Limb (tissue), 2 donors: ENCODE results near the gene RPS6KA2.

ENCODE experiments used
- DNase-seq, 2 donors: peaks; one replicate each; pipeline ENCODE4 v3.0.0-alpha.2; 2016; ENCODE audit errors: extremely low spot score in 2 of 2

RPS6KA2 gene

DNA sequence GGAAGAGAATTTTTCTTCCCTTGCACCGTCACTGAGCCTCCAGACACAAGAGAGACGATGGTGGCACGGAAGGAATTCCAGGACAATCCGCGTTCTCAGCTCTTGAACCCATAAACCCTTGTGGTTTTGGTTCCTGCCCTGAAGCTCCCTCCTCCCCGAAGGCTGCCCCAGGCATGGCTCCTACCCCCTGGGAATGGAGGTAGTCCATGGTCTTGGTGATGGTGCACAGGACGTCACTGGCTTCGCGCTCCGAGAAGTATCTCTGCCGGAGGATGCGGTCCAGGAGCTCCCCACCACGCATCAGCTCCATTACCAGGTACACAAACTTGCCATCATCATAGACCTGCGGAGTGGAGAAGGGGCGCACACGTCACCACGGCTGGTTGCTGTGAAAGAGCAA lies 196.8 kb downstream of the RPS6KA2 start:
- DNase-seq = no peak

DNA sequence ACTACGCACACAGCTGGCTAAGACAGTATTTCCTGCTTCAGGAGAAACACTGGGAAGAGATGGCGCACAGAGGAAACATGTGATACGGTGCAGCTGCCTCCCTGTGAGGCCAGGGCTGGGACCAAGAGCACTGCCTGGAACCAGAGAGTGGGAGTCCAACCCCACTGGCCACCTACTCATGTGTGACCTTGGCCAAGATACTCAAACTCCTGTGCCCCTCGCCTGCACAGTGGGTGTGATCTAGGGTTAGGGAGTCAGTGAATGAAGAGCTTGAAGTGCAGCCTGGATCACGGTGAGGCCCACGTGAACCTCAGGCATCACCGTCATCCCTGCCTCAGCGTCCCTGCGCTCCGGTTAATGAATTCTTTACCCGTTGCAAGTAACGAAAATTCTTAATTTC lies 202.6 kb downstream of the RPS6KA2 start:
- no peak for DNase-seq

DNA sequence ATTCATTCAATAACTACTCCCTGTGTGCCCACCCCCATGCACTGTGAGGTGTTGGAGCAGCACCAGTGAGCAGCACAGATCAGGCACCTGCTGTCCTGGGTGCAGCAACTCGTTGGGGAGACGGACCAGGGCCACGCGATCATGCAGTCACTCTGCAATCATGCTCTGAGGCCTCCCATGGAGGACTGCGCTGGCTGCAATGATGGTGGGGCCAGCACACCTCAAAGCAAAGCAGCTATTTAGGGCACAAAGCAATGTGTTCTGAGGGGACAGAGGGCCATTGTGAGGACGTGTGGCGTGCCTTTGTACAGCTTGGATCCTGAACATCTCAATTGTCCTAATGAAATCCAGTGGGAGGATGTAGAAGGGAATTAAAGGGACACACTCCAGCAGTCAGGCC lies 203.3 kb downstream of the RPS6KA2 start:
- DNase-seq = no peak

DNA sequence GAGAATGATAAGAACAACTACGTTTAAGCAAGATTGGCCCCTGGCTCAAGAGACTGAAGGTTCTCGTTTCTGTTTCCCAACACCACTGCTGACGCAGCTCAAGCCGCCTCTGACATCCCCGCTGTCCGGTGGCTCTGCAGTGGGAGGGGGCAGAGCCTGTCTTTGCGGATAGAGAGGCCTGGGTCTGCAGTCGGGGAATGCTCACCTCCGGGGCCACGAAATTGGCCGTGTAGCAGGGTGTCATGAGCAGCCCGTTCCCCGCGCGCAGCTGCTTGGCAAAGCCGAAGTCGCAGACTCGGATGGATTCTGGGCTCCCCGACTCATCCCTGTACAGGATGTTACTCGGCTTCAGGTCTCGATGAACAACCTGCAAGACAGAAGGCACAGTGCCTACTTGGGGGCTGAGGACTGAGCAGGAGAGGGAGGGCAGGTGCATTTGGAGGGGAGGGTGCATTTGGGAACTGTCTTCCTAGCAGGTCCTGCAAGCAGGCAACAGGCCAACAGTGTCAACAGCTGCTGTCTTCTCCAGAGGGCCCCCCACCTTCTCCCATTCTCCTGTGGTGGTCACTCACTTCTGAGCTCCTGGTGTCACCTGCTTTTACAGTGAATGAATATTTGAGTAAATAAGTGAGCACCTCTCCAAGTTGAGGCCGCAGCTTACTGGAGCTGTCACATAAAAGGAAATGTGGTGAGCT lies 203.9 kb downstream of the RPS6KA2 start:
- no peak for DNase-seq

DNA sequence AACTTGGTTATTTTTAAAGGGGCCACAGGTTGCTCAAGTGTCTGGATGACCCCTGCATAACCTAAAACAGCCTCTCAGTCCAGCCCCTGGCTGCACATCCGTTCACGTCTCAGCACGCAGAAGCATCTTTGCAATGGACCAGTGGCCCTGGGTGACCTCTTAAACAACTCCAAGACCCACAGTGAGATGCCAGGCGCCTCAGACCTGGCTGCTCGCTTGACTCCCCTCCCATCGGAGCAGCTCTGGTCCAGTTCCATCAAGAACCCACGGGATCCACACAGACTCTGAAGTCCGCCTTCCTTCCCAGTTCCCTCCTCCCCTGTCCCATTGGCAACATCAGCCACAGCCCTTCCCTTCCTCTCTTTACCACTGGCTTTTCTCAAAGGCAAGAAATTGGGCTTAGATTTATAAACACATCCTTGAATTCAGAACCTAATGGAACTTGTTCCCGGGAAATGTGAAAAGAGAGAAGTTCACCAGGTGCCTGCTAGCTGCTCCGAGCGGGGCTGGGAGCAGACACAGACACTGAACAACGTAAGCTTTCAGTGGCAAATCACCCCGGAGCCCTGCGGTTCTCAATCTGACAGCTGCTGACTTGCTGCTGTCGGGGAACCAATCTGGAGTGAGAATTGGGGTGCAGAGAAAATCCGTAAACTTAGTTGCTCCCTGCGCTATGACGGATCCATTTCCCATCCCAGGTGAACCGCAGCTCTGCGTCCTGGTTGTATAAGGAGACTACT lies 204.7 kb downstream of the RPS6KA2 start:
- DNase-seq = no peak

DNA sequence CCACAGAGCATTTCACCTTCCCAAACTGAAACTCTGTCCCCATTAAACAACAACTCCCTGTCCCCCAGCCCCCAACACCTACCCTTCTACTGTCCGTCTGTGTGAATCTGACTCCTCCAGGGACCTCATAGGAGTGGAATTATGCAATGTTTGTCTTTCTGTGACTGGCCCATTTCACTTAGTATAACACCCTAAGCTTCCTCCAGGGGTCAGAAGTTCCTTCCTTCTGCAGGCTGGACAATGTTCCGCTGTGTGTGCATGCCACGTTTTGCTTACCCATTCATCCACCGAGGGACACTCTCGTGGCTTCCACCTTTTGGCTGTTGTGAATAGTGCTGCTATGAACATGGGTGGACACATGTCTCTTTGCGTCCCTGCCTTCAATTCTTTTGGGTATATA lies 206.7 kb downstream of the RPS6KA2 start:
- DNase-seq = no peak

DNA sequence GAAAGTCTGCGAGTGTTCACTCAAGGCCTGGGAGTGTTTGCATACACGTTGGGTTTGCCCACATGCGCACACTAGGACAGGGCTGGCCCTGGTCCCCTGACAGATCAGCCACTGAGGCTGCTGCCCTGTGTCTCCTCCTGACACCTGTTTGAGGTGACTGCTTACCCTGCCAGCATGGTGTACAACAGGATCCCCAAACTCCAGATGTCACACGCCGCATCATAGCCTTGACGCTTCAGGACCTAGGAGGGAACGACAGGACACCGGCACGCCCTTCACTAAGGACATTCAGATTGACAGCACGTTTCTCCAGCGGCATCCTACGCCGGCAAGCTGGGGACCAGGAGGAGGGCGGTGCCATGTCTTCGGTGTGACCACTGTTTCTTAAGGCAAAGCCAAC lies 207.3 kb downstream of the RPS6KA2 start:
- DNase-seq = no peak

DNA sequence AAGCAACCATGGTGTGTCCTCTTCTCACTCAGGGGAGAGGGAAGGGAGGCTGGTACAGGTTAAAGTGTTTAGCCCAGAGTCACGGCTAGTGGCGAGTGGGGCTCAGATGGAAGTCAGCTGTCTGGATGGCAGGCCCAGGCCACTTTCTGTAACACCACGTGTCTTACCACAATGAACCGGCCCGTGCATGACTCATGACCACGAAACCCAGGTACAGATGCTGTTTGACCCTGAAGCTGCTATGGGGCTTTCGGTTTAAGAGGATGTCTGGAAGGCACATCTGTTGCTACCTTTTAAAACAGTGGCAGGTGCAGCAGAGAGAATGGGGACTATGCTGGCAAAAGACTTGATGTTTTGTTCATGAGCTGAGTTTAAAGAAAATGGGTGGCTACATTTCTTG lies 207.8 kb downstream of the RPS6KA2 start:
- DNase-seq = no peak

DNA sequence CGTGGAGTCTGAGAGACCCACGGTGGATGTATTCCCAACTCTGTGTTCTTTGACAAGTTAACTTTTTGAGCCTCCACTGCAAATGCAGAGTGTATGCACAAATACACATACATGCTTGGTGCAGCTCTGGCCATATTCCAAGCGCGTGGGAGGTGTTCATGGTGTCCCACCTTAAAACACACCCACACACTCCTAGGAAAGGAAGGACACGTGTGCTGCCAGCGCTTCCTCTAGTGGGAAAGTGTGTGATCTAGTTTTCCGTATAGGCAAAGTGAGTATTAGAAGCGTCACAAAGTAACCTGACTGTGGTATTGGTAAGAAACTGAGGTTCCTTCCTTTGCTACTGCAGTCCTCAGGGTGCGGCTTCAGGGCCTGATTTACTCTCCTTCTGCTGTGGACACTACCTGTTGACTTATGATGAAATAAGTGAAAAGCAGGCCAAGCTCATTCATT lies 208.3 kb downstream of the RPS6KA2 start:
- no peak for DNase-seq

DNA sequence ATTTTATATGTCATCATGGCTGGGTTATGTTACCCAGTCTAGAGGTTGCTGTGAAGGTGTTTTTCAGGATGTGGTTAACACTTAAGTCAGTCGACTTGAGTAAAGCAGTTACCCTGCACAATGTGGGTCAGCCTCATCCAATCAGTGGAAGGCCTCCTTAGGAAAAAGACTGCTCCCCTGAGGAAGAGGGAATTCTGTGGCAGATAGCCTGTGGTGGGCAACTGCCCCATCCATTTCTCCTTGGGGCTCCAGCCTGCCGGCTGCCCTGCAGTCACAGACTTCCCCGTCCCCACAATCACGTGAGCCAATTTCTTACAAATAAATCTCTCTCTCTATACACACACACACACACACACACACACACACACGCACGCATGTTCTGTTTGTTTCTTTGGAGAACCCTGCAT lies 209.8 kb downstream of the RPS6KA2 start:
- no peak for DNase-seq

DNA sequence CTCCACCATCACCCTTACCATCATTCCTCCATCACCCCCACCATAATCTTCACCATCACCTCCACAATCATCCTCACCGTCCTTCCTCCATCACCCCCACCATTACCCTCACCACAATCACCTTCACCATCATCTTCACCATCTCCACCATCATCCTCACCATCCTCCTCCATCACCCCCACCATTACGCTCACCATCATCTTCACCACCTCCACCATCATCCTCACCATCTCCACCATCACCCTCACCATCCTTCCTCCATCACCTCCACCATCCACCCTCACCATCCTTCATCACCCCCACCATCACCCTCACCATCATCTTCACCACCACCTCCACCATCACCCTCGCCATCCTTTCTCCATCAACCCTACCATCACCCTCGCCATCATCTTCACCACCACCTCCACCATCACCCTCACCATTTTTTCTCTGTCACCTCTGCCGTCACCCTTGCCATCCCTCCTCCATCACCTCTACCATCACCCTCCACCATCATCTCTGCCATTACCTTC lies 211.2 kb downstream of the RPS6KA2 start:
- DNase-seq = no peak

DNA sequence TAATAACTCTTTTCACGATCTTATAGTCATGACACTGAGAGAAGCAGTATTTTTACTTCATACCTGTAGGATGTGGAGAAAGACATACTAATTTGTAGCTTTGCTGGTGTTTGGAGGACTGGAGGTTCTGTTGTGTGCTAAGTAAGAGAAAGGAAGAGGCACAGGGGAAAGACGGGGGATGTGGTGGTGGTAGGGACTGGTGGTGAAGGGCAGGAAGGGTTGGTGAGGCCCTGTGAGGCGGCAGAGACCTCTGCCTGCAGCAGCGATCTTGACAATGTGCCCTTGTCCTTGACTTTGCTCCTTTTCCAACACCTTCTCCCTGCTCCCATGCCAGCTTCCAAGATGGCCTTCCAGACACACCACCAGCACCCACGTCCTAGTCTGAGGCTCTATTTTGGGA lies 211.7 kb downstream of the RPS6KA2 start:
- DNase-seq = no peak

DNA sequence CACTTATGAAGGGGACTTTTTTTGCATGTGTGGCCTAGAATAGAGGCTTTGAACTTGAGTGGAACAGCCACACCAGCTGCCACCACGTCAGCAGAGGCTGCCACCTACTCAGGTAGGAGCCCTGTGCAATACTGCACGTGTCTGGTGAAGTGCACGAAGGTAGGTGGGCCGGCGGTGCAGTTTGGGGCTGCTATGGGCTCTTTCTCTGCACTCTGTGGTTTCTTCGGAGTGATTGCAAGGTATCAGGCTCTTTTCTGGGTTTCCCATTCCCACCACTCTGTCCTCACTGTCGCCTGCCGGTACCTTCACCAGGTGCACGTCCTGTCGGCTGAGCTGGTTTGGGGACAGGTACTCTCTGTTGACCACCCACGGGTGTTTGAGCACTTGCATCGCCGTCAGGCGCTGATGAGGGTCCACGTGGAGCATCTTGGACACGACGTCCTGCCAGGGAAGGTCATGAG lies 213.5 kb downstream of the RPS6KA2 start:
- DNase-seq = no peak

DNA sequence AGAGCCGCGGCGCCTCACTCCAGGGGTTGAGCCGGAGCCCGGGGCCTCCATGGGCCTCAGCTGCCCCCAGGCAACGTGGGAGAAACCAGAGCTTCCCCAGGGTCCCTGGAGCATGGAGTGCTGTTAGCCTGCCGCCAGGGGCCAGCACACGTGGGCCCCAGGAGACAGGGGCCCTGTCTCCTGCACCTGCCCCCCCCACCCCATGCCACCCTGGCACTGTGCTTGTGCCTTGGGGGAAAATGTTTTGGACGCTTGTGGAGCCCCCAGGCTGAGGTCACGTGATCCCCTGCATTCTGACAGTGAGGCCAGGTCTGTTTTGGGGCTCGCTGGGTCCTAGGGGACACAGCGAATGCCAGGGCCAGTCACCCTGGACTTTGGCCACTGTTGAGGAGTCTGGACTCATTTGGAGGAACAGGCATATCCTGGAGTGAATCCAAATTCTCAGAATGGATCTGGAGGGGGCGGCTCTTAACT lies 214.1 kb downstream of the RPS6KA2 start:
- no peak for DNase-seq

DNA sequence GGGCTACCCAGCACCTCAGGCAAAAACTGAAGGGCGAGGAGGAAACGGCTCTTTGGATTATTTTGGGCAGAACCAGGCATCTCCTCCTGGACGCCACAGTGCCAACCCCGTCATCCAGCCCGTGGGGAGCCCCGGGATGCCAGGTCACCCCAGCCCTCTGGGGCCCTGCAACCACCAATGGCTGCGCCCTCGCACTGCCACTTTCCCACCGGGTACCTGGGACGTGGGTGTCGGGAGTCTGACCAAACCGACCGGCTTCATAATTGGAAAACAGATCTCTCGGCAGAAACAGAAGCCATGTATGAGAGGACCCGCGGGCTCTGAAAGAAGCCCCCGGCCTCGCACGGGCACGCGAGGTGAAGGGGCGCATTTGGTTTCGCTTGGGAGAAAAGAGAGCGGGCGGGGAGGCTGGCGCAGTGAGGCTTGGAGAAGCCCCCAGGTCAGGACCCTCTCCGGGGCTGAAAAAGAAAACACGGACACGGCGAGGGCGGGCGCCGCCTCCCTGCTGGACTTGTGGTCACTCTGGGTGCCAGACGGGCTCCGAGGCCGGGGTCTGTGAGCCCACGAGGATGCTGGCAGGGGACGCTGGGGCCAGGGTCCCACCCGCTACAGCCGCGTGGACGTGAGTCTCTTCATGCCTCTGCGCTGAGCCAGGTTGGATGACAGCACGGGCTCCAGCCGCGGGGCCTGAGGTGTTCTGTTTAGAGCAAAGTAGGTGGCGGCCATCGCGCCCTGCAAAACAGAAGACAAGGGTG lies 214.7 kb downstream of the RPS6KA2 start:
- no peak for DNase-seq

DNA sequence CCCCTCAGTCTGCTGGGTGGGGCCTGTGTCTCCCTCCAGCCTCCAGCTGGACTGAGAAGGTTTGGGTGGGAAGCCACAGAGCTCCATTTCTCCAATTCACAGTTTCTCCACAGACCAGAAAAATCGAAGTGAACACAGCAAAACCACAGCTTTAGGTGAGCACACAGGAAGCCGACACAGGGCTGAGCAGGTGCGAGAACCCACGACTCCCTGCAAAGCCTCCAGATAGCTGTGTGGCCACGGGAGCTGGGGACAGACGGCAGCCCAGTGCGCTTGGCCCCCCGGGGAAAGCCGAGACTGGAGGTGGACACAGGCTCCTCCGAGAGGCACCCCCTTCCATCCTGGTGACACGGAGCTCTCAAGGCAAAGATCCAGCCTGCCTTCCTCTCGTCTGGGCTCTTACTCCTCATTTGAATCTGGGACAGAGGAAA lies 215.3 kb downstream of the RPS6KA2 start:
- no peak for DNase-seq

DNA sequence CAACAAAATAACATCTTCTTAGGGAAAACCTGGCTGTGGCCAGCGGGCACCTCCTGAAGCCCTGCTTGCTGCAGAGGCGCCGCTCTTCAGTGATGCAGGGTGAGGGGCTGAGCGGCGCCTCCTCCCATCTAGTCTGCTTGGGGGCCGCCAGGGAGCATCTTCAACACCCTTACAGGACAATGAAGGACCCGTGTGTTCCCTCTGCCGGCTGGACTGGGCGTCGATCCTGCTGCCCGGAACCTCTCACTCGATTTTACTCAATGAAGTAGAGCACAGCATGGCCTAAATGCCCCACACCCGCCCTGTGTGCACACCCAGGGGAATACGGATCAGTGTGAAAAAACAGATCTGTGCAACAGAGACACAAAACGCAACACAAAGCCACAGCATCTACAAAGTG lies 215.8 kb downstream of the RPS6KA2 start:
- DNase-seq = no peak

DNA sequence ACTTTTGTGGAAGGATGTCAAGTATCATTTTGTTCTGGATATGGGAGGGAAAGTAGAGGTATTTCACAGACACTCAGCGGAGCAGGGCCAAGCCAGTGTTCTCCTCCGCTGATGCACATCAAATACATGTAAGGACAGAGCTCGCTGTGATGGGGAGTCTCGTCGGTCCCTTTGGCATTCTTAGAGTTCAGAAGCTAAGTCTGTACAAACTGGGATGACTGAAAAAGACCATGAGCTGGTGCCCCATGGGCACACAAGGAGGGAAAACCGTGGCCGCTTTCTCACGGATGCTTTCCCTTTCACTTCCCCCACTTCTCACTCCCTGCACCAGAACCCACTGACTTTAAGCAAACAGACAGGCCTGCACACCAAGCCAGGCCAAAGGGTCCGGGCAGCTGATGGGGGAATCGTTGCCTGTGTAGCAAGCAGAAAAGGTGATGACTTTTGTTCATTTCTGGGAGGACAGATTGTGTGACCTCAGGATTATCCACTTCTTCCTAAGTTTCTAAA lies 216.6 kb downstream of the RPS6KA2 start:
- no peak for DNase-seq

DNA sequence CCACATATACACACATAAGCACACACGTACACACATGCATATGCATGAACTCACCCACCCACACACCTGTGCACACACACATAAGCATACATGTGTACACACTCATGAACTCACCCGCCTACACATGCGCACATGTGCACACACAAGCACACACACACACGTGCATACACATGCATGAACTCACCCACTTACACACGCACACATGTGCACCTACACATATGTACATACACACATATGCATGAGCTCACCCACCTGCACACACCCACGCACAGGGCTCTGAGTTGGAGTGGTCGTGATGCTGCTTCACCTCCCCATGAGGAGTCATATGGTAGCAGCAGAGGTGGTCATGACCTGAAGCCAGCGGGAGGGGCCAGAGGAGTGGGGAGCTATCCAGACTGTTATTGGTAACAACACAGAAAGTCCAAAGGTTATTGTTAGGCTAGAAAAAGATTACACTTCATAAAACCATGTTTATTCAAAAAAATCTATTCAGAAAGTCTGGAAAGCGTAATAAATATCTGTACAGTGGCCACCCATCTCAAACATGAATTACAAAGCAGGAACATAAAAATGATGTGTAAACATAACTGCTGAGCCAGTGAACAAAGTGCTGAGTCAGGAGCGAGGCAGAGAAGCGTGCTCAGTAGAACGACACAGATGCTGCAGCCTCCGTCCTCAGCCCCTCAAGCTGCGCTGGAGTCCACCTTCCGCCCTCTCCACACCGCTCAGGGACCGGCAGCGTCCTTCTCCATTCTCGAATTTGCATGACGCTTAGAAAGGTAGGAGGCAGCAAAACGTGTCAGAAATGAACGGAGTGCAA lies 217.9 kb downstream of the RPS6KA2 start:
- no peak for DNase-seq

DNA sequence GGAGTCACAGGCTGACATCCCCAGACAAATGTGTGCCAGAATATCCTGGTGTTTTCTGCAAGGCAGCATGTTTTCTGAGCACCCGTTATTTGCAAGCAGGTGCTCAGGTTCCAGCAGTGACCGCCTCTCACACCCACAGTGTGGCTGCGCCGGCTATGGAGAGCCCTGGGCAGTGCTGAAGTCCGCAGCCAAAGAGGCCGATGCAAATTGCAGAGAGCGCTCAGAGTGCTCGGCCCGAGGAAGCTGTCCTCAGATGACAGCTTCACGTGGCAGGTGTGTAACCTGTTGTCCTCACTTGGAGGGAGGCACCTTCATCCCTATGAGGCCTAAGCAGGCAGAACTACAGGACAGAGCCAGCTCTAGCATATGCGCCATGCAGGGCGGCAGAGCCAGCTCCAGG lies 220.9 kb downstream of the RPS6KA2 start:
- DNase-seq = no peak

DNA sequence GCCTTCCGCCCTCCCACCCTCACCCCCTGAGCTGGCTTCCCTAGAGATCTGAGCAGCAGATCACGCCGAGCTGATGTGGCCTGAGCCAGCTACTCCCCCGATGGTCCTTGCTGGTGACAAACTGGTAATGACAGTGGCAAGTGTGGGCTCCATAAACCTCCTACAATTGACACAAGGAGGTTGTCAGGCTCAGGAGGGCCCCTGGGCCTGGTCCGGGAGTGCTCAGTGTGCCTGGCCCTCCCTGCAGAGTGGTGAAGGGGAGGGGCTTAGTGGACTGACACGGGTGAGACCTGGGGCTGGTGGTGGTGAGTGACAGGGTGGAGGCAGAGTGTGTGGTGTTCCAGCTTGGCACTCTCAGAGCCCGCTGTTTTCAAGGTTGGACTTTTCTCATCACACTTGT lies 221.7 kb downstream of the RPS6KA2 start:
- no peak for DNase-seq
